Lower leg skin (tissue), 4 donors: ENCODE measurements around the gene OXTR. TPM values are rescaled to one million over a fixed set of nuclear protein-coding genes. Genes with fewer than 3 reads are reported as not detected.

ENCODE experiments used
- DNase-seq, 2 donors: peaks; one replicate each; pipeline ENCODE4 v3.0.0-alpha.2; 2019; ENCODE audit warnings: low spot score in 2 of 2
- H3K4me3 ChIP-seq: fragments of 200-600 bp; sonication (generic); 2 replicates; pipeline ENCODE4 v1.5.1; 2017; ENCODE audit warnings: mild to moderate bottlenecking, low read depth; ENCODE audit not compliant: poor library complexity, severe bottlenecking
- POLR2A ChIP-seq, 2 donors: fragments of 450-650 bp; IDR thresholded peaks; one replicate each; pipeline ENCODE4 v1.6.1; 2016 to 2017; ENCODE audit warnings: antibody characterized with exemption in 2 of 2, mild to moderate bottlenecking in 1 of 2, moderate library complexity in 1 of 2
- WGBS, 2 donors: methylation state at CpG; one replicate each; pipeline ENCODE4 v1.1.5; 2018; 5-methylcytosine and 5-hydroxymethylcytosine counted together
- intact Hi-C: fragments of 100-400 bp; cut with DNase I; formaldehyde crosslinking; loops from one replicate; pipeline ENCODE4 v1.15.0; 2023; ENCODE audit warnings: low total_unique reads
- total RNA-seq, 4 donors: library from RNA; depleted of rRNA; stranded (reverse); fragments of >200 nt; gene quantifications; one replicate each; pipeline ENCODE4 v1.1.0, GENCODE V29; 2016
- TF ChIP-seq, protein P1 (sequence below), 3 donors: fragments of 450-650 bp; IDR thresholded peaks; one replicate each; pipeline ENCODE4 v1.5.1; 2016; ENCODE audit warnings: antibody characterized with exemption in 3 of 3, mild to moderate bottlenecking in 3 of 3, moderate library complexity in 2 of 3

OXTR gene
- total RNA-seq, 4 donors from 2014 or later = 0.19 to 0.44 (median 0.19) TPM; not detected in 1

DNA sequence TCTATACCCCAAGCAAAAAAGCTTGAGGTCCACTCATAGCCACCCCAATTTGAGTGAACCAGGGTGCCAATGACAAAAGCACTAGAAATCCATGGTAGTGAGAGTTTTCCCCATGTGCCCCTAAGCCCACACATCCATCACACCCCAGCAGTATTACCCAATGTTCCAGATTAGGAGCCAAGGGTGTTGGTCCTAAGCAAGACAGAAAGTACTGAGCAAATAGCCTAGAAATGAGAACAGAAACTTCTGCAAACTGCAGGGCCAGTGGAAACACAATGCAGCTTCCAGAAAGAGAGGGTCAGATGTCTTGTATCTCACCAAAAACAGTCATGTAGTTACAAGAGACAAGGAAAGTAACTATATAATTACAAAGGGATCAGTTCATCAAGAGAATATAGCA is 10.9 kb upstream of the OXTR start:
- no peak overlapping the region for H3K4me3 ChIP-seq
- TF ChIP-seq, protein P1, sequence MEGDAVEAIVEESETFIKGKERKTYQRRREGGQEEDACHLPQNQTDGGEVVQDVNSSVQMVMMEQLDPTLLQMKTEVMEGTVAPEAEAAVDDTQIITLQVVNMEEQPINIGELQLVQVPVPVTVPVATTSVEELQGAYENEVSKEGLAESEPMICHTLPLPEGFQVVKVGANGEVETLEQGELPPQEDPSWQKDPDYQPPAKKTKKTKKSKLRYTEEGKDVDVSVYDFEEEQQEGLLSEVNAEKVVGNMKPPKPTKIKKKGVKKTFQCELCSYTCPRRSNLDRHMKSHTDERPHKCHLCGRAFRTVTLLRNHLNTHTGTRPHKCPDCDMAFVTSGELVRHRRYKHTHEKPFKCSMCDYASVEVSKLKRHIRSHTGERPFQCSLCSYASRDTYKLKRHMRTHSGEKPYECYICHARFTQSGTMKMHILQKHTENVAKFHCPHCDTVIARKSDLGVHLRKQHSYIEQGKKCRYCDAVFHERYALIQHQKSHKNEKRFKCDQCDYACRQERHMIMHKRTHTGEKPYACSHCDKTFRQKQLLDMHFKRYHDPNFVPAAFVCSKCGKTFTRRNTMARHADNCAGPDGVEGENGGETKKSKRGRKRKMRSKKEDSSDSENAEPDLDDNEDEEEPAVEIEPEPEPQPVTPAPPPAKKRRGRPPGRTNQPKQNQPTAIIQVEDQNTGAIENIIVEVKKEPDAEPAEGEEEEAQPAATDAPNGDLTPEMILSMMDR (IDR thresholded peaks at IDR 0.05) = no peak
- no peak for TF ChIP-seq POLR2A (IDR thresholded peaks at IDR 0.05)
- intact Hi-C loops = no loop called here
- no peak for DNase-seq

DNA sequence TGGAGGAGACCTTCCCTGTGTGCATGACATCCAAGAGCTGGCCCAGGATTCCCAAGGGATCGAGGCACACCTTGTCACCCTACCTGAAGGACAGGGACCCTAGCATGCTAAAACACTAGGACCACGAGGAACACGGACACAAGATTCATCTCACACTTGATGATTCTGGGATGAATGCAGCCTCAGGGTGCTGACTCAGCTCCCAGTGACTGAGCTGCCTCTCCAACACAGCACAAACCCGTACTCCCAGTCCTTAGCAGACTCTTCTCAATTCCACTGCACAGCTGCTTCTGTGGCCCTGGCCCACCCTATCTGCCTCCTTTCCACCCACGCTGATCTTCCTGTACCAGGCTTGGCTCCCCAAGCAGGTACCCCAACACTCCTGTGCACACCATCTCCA is 9.1 kb upstream of the OXTR start:
- intact Hi-C loops = no loop called here
- WGBS, 2 donors = 69 to 70% methylated on average over 5 of the region's 5 CpGs

DNA sequence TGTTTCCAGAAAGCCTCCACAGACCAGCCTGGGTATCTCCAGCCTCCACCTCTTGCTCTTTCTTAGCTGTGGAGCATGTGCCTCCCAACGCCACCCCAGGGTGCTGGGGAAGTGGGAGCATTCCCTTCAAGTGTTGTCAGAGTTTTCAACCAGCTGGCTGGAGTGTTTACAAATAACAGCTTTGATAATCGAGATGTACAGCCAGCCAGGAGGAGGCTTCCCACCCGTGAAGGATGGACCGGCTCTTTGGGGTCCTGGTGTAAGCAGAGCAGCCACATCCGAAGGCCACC is 8.5 kb upstream of the OXTR start:
- no peak for TF ChIP-seq POLR2A (IDR thresholded peaks at IDR 0.05)
- TF ChIP-seq, protein P1 (IDR thresholded peaks at IDR 0.05) = no peak
- intact Hi-C loops = no loop called here
- no peak overlapping the region for H3K4me3 ChIP-seq
- 76 to 78% methylated on average over 5 of the region's 5 CpGs for WGBS, 2 donors
- DNase-seq = no peak

More for the DNA sequence above, 9.1 kb upstream of the OXTR start:
- no peak overlapping the region for H3K4me3 ChIP-seq
- no peak for DNase-seq
- TF ChIP-seq, protein P1 (IDR thresholded peaks at IDR 0.05) = no peak
- TF ChIP-seq POLR2A (IDR thresholded peaks at IDR 0.05) = no peak

DNA sequence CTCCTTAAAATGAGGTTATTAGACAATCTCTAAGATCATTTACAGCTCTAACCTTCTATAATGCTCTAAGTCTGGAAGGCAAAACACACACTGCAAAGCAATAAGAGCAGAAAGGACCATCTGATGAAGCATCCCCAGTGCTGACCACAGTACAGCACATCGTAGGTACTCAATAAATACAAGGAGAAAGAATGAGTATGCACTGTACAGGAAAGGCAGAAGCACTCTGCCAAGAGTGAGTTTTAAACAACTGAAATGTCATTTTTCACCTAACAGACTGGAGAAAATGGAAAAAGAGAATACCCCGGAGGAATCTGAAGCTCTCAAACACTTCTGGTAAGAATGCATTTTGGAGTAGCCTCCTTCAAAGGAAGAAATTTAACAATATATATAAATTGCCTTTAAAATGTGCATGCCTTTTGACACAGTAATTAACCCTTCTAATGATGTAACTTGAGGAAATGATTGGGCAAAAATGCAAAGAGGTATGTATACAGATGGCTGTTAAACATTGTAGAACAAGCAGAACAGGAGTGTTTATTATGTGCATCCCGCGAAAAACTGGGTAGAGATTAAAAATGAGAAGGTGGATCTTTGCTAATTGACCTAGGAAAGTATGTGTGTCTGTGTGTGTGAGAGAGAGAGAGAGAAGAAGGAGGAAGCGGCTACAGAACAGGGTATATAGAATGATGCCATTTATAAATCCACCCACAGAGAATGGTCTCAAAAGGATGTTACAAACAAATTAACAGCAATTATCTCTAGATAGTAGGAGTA is 8.0 kb upstream of the OXTR start:
- no peak for DNase-seq
- no peak for TF ChIP-seq POLR2A (IDR thresholded peaks at IDR 0.05)
- TF ChIP-seq, protein P1 (IDR thresholded peaks at IDR 0.05) = no peak
- intact Hi-C loops = no loop called here
- 86% methylated on average over 5 of the region's 5 CpGs for WGBS, 2 donors
- no peak overlapping the region for H3K4me3 ChIP-seq

DNA sequence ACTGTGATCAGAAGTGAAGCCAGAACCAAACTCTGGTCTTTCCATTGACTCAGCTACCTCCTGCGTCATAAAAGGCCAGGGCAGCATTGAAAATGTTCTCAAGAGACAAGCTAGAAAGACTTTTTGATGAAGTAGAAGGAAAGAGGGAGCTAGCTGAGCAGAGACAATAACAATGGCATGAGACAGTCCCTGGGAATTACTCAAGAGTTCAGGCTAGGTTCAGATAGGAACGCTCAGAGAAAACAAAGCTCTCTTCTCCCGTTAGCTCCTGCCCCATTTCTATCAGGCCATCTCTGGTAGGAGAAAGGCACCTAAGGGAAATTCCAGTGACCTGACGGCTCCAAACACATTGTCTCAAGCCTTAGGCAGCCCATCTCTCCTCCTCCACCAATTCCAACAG is 7.0 kb upstream of the OXTR start:
- WGBS, 2 donors = 61 to 73% methylated on average over 4 of the region's 4 CpGs
- no peak for DNase-seq
- TF ChIP-seq POLR2A (IDR thresholded peaks at IDR 0.05) = no peak
- TF ChIP-seq, protein P1 (IDR thresholded peaks at IDR 0.05) = no peak
- intact Hi-C loops = no loop called here
- no peak overlapping the region for H3K4me3 ChIP-seq

DNA sequence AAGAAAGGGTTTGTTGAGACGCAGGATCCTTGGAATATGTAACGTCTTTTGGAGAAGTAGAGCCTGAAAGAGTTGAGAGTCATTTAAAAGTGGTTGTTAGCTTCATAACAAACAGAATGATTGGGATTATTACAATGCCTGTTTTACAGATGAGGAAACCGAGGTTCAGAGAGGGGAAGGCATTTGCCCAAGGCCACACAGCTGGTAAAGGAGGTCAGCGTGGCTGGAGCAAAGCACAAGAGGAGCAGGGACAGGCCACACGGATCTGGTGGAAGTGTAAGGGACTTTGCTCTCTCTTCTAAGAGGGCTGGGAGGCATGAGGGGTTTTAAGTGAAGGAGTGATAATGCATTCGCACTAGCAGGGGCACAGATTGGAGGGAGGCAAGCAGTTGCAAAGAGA is 6.2 kb upstream of the OXTR start:
- H3K4me3 ChIP-seq = no peak overlapping the region
- 90 to 94% methylated on average over 6 of the region's 6 CpGs for WGBS, 2 donors
- DNase-seq = no peak
- TF ChIP-seq POLR2A (IDR thresholded peaks at IDR 0.05) = no peak
- TF ChIP-seq, protein P1 (IDR thresholded peaks at IDR 0.05) = no peak
- intact Hi-C loops = no loop called here
